ENCODE results near the gene SACM1L.

DNA sequence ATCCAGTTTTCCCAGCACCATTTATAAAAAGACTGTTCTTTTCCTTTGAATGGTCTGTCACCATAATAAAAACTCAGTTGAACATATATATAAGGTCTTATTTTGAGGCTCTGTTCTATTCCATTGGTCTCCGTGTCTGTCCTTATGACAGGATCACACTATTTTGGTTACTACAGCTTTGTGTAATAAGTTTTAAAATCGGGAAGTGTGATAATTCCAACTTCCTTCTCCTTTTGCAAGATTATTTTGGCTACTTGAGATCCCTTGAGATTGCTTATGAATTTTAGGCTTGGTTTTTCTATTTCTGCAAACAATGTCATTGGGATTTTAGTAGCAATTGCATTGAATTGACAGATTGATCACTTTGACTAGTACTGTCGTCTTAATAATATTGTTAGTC is 35.7 kb downstream of the SACM1L start:
- TF ChIP-seq FOS (IDR thresholded peaks at IDR 0.05; ENCODE audit: borderline replicate concordance, insufficient read depth, low read length) (no peak), POLR2AphosphoS5 (IDR thresholded peaks at IDR 0.05; ENCODE audit: insufficient read depth, low read depth, low read length) (no peak), POLR2A (IDR thresholded peaks at IDR 0.05; ENCODE audit: low read depth, low read length) (no peak), EZH2 (IDR thresholded peaks at IDR 0.05; ENCODE audit: borderline replicate concordance, low read depth, low read length, severe bottlenecking) (no peak), MYC (IDR thresholded peaks at IDR 0.05; ENCODE audit: low read depth, low read length) (no peak)
- TF ChIP-seq, protein P1, sequence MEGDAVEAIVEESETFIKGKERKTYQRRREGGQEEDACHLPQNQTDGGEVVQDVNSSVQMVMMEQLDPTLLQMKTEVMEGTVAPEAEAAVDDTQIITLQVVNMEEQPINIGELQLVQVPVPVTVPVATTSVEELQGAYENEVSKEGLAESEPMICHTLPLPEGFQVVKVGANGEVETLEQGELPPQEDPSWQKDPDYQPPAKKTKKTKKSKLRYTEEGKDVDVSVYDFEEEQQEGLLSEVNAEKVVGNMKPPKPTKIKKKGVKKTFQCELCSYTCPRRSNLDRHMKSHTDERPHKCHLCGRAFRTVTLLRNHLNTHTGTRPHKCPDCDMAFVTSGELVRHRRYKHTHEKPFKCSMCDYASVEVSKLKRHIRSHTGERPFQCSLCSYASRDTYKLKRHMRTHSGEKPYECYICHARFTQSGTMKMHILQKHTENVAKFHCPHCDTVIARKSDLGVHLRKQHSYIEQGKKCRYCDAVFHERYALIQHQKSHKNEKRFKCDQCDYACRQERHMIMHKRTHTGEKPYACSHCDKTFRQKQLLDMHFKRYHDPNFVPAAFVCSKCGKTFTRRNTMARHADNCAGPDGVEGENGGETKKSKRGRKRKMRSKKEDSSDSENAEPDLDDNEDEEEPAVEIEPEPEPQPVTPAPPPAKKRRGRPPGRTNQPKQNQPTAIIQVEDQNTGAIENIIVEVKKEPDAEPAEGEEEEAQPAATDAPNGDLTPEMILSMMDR (IDR thresholded peaks at IDR 0.05; ENCODE audit: extremely low read depth in 1 of 2, insufficient read depth in 1 of 2, low read depth in 1 of 2, low read length in 2 of 2), result no peak

Measured in endothelial cell of umbilical vein (primary cell).